Measurements from ENCODE around the gene TEF. TPM values are rescaled to one million over a fixed set of nuclear protein-coding genes. Genes with fewer than 3 reads are reported as not detected.

Gene TEF, protein sequence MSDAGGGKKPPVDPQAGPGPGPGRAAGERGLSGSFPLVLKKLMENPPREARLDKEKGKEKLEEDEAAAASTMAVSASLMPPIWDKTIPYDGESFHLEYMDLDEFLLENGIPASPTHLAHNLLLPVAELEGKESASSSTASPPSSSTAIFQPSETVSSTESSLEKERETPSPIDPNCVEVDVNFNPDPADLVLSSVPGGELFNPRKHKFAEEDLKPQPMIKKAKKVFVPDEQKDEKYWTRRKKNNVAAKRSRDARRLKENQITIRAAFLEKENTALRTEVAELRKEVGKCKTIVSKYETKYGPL
- total RNA-seq, result 1 to 10 TPM; 1.9 to 2.4 TPM

GRCh38 chr22:41381329-41382097 is at the start of gene TEF:
Gene TEF, plus strand, starts transcription at chr22:41381942. Its CDS starts 103 bp downstream, at chr22:41382045.
- ChIA-PET CTCF (interaction anchor here (0.8 to 1.7 kb wide), 4 partner anchors 21 to 87 kb away, joined by 4 to 7 read pairs (median 4); partner anchors contain the start of genes ACO2, PHF5A, TOB2 and ZC3H7B), POLR2A (interaction anchor here (0.5 to 2.2 kb wide), 7 partner anchors 65 to 558 kb away, joined by 3 to 12 read pairs (median 5); partner anchors contain the start of genes ACO2, PHF5A, PMM1 and RANGAP1)

DNA sequence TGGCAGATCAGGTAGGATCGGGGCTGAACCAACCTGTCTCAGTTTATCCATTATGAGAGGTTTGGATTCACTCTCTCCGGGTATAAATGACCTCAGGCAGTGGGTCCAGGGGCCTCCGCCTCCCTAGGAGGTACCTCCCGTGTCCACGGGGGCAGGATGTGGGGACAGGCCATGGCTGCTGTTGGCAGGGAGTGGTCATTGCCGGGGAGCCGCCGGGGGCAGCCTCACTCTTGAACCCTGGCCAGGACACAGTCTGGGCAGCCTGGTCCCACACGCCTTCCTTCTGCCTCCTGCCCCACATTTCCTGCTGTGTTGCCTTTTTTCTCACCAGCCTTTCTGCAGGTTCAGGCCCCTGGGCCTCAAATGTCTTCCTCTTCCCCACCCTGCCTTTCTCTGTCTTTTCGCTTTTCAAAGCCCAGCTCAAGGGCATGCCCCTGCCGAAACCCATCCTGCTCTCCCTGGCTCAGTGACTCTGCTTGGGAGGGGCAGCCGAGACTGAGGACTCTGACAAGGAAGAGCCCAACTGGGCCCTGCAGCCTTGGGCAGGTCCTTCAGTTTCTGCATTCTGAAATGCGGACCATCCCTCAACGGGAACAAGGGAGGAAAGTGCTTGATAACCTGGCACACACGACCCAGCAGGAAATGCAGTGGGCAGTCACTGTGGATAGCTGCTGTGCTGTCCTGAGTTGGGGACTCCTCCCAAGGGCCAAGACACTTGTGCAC is 49.4 kb upstream of the TEF start:
- ChIA-PET CTCF (no interaction called here), POLR2A (no interaction called here)

DNA sequence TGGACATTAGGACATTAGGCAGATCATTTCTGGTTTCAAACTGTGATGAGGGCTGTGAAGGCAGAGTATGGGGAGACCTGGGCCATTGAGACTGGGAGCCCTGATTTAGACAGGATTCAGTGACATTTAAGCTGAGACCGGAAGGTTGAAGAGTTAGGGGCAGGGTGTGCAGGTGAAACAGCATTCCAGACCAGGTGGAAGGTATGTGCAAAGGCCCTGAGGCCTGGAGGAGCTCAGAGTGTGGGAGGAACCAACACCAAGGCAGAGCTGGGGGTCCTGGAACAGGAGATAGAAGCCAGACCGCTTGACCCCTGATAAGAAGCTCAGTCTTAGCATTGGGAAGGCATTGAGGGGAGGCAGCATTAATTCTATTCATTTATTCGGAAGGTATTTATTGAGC is 47.9 kb upstream of the TEF start:
- ChIA-PET POLR2A (no interaction called here), CTCF (no interaction called here)

GRCh38 chr22:41334215-41334614 is 47.5 kb upstream of the TEF start:
- ChIA-PET POLR2A (no interaction called here), CTCF (no interaction called here)

GRCh38 chr22:41334951-41335635 is 46.6 kb upstream of the TEF start:
- ChIA-PET CTCF (no interaction called here), POLR2A (no interaction called here)

GRCh38 chr22:41338614-41339212 is 43.0 kb upstream of the TEF start:
- CTCF ChIA-PET, result interaction anchor here (0.9 kb wide), 1 partner anchor 14 kb away, joined by 4 read pairs; no protein-coding TSS in a partner anchor
- POLR2A ChIA-PET, result no interaction called here

- CTCF ChIA-PET, result interaction anchor here (0.9 kb wide), 1 partner anchor 13 kb away, joined by 4 read pairs; no protein-coding TSS in a partner anchor
- POLR2A ChIA-PET, result no interaction called here
These were observed 41.9 kb upstream of the TEF start for GRCh38 chr22:41339823-41340222.

GRCh38 chr22:41340357-41340756 is 41.4 kb upstream of the TEF start:
- POLR2A ChIA-PET, result no interaction called here
- CTCF ChIA-PET, result no interaction called here

DNA sequence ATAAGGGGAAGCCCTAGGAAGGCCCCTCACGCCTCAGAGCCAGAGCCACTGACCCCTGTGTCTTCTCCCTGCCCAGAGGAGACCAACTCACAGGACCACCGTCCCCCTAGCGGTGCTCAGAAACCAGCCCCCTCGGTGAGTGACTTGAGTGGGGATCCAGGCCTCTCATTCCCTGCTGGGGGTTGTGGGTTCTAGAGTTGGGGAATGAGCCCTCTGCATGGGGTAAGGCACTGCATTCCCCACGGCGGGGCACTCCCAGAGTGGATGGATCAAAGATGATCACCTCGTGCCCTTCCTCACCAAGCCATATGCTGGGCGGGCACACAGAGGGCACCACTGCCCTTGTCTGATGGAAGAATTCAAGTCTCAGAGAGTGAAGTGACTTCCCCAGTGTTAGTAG is 40.7 kb upstream of the TEF start:
- CTCF ChIA-PET, result no interaction called here

GRCh38 chr22:41341990-41342389 is 39.8 kb upstream of the TEF start:
- ChIA-PET CTCF (no interaction called here), POLR2A (interaction anchor here (0.6 kb wide), 1 partner anchor 115 kb away, joined by 3 read pairs; no protein-coding TSS in a partner anchor)

More for the DNA sequence above, 40.7 kb upstream of the TEF start:
- POLR2A ChIA-PET, result no interaction called here

DNA sequence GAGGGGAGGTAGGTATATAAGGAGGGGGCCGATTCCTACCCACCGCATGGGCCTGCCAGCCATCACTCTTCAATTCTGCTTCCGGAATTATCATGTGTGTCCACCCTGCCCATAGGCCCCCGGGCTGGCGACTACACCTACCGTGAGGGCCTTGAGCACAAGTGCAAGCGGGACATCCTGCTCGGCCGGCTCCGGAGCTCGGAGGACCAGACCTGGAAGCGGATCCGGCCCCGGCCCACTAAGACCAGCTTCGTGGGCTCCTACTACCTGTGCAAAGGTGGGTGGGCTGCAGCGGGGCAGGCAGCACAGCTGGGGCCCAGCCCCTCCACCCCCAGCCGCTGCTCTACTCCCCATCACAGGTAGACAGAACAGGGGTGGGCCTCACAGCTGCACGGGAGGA is 38.4 kb upstream of the TEF start:
- CTCF ChIA-PET, result interaction anchor here (1.3 kb wide), 1 partner anchor 13 kb away, joined by 4 read pairs; no protein-coding TSS in a partner anchor
- POLR2A ChIA-PET, result no interaction called here

- ChIA-PET POLR2A (no interaction called here), CTCF (interaction anchor here (0.6 to 1.3 kb wide), 2 partner anchors 14 to 18 kb away, joined by 4 read pairs; no protein-coding TSS in a partner anchor)
These were observed 38.0 kb upstream of the TEF start for GRCh38 chr22:41343717-41344116.

- ChIA-PET POLR2A (no interaction called here), CTCF (interaction anchor here (0.6 to 1.3 kb wide), 2 partner anchors 14 to 18 kb away, joined by 4 read pairs; no protein-coding TSS in a partner anchor)
These were observed 37.5 kb upstream of the TEF start for GRCh38 chr22:41344189-41344788.

- ChIA-PET POLR2A (no interaction called here), CTCF (no interaction called here)
These were observed 35.9 kb upstream of the TEF start for GRCh38 chr22:41345807-41346335.

DNA sequence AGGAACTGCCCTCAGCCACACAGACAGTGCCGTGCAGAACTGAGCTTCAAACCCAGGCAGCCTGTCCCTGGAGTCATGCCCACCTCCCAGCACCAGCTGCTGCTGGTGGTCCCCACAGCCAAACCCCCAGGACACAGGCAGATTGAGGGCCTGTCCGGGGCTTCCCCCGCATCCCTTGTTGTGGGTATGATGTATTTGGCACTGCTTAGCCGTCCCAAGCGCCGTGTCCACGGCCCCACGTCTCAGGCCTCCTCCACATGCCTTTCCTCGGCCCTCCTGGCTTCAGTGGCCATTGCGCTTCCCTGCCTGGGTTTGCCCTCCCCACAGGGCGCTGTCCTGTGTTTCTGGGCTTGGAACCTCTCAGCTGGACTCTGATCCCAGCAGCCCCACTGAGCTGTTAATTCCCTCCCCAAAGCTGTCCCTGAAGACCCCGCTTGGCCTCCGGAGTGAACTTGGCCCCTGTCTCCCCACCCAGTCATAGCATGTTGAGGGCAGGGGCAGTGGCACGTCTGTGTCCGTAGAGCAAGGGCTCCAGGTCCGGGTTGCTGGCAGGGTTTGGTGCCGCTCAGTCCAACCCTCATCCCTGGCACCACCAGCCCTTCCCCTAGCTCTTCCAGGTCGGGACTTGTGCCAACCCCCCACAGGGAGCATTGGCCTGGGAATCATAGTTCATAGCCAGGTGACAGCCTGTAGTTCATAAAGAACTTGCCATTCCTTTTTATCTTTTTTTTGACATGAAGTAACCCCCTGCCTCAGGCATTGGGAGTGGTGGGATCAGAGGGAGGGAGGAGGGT is 34.5 kb upstream of the TEF start:
- POLR2A ChIA-PET, result no interaction called here
- CTCF ChIA-PET, result no interaction called here

- ChIA-PET POLR2A (no interaction called here), CTCF (no interaction called here)
These were observed 32.7 kb upstream of the TEF start for GRCh38 chr22:41348964-41349484.

DNA sequence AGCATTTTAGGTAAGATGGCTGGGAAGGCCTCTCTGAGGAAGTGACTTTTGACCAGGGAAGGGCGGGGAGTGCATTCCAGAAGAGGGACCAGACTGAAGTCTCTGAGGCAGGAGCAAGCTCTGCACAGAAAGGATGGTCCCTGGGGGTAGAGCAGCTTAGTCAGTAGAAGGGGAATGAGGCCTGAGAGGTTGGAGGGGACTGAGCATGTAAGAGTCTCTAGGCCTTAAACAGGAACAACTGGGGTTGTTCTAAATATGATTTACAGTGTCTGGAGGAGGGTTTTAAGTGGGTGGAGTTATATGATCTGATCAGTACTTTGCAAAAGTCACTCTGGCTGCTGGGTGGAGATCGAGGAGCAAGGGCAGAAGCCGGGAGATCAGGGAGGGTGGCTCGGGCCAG is 31.7 kb upstream of the TEF start:
- CTCF ChIA-PET, result no interaction called here
- POLR2A ChIA-PET, result no interaction called here

DNA sequence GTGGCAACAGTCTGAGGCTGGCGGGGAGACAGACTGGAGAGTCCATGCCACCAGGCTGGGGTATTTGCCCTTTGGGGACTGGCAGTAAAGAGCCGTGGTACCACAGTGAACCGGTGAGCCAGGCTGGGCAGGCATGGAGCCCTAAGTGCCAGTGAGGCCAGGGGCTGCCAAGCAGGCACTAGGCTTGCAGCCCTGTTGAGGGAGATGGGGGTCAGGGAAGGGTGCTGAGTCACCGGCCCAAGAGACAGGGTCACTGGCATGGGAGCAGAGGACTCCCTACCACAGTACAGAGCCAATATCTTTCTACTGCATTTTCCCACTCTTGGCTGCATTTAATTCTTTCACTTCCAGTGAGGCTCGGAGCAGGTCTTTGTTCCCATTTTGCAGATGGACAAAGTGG is 30.7 kb upstream of the TEF start:
- CTCF ChIA-PET, result no interaction called here
- POLR2A ChIA-PET, result no interaction called here

All from activated CD8-positive, alpha-beta memory T cell treated with anti-CD3 and anti-CD28 coated beads for 36 hours (primary cell).